Natural killer cell (primary cell): ENCODE results near the gene RDM1. TPM values are rescaled to one million over a fixed set of nuclear protein-coding genes. Genes with fewer than 3 reads are reported as not detected.

ENCODE experiments used
- ATAC-seq, 3 donors: fragments of 150-1000 bp in 2 of 3; fragments of 200-7000 bp in 1 of 3; cut with Tn5 transposase; 1 replicate in 1 of 3; 2 replicates in 2 of 3; pipeline ENCODE4 v1.10.0; 2021; ENCODE audit warnings: mild to moderate bottlenecking in 2 of 3, moderate library complexity in 2 of 3
- DNase-seq, 2 donors: peaks; one replicate each; pipeline versions ENCODE4 v3.0.0 to v3.0.0-alpha.2; 2013 to 2021; ENCODE audit warnings: mixed read lengths in 1 of 2
- H3K27ac ChIP-seq: one replicate; pipeline ENCODE4 v1.5.1; 2013; ENCODE audit warnings: mild to moderate bottlenecking, low read length
- H3K27me3 ChIP-seq: one replicate; pipeline ENCODE4 v1.6.1; 2013; ENCODE audit warnings: low read length; ENCODE audit not compliant: control insufficient read depth, insufficient read depth
- H3K36me3 ChIP-seq: one replicate; pipeline ENCODE4 v1.6.1; 2013; ENCODE audit warnings: low read length; ENCODE audit not compliant: control insufficient read depth, insufficient read depth
- H3K4me1 ChIP-seq: one replicate; pipeline ENCODE4 v1.6.1; 2013; ENCODE audit warnings: low read length; ENCODE audit not compliant: control insufficient read depth, insufficient read depth
- H3K4me3 ChIP-seq: one replicate; pipeline ENCODE4 v1.5.1; 2013; ENCODE audit warnings: low read length
- H3K9me3 ChIP-seq: one replicate; pipeline ENCODE4 v1.6.1; 2013; ENCODE audit warnings: low read length; ENCODE audit not compliant: control insufficient read depth, insufficient read depth
- H3K27ac Mint-ChIP-seq, 2 donors: one replicate each; pipeline ENCODE4 v1.8.0; 2022; ENCODE audit warnings: mild to moderate bottlenecking in 2 of 2, mixed read lengths in 2 of 2, moderate library complexity in 1 of 2
- H3K27me3 Mint-ChIP-seq, 2 donors: one replicate each; pipeline ENCODE4 v1.8.0; 2022; ENCODE audit warnings: low read depth in 2 of 2, mixed read lengths in 2 of 2
- H3K36me3 Mint-ChIP-seq: one replicate; pipeline ENCODE4 v1.8.0; 2022; ENCODE audit warnings: mixed read lengths
- H3K4me1 Mint-ChIP-seq, 2 donors: one replicate each; pipeline ENCODE4 v1.8.0; 2022; ENCODE audit warnings: mixed read lengths in 2 of 2
- H3K4me3 Mint-ChIP-seq: one replicate; pipeline ENCODE4 v1.8.0; 2022; ENCODE audit warnings: mild to moderate bottlenecking, moderate library complexity, mixed read lengths
- H3K9me3 Mint-ChIP-seq, 2 donors: one replicate each; pipeline ENCODE4 v1.8.0; 2022; ENCODE audit warnings: mixed read lengths in 2 of 2
- CTCF ChIP-seq: fragments of 200-600 bp; IDR thresholded peaks from one replicate; pipeline ENCODE4 v1.8.0; 2022; ENCODE audit warnings: antibody characterized with exemption
- WGBS: methylation state at CpG from one replicate; pipeline ENCODE4 v1.1.7; 2013; ENCODE audit warnings: missing lambda C conversion rate; ENCODE audit not compliant: insufficient coverage; 5-methylcytosine and 5-hydroxymethylcytosine counted together
- intact Hi-C: fragments of 100-400 bp; cut with micrococcal nuclease; formaldehyde crosslinking; loops from one replicate; pipeline ENCODE4 v1.14.2; 2022
- total RNA-seq, 4 donors: library from RNA; stranded (reverse); fragments of 120-200 nt in 1 of 4; gene quantifications; one replicate each; pipeline versions ENCODE4 v1.2.3 to v1.2.4, GENCODE V29; 2013 to 2022

Gene RDM1
- total RNA-seq, 3 donors from 2014 or later (not counting 1 experiment from before 2014, with no cell fraction given): 0.48 to 1.00 (median 0.61) TPM

DNA sequence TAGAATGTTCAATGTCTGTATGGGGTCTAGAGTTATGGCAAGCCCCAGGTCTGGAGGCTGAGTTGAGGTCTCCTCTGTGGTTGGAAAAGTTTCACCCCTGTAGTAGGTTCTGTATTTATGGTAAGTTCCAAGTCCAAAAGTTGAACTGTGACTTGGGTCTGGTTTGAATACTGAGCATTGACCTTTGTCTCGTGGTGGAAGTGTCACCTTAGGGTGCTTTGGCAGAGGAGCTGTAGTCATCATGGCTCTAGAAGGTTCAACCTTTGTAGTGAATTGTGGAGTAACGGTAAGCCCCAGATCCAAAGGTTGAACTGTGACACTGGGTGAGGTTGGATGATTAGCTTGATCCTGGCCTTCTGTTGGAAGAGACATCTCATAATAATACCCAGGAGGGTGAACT is 17.6 kb downstream of the RDM1 start:
- Histone ChIP-seq H3K27ac (no peak overlapping the region), H3K9me3 (no peaks in the 10 kb centered on the region), H3K4me1 (peaks cover 48% of the 10 kb centered on the region), H3K4me3 (no peak overlapping the region), H3K36me3 (no peaks in the 10 kb centered on the region), H3K27me3 (no peaks in the 10 kb centered on the region)
- Mint-ChIP-seq H3K27me3 (no peaks in the 10 kb centered on the region), H3K4me1 (peaks cover 86 to 91% of the 10 kb centered on the region in 2 donors), H3K36me3 (no peaks in the 10 kb centered on the region), H3K9me3 (no peaks in the 10 kb centered on the region), H3K27ac (peak overlapping the region; percentile 54 to 75), H3K4me3 (peak overlapping the region; percentile 69)
- TF ChIP-seq CTCF: no peak
- no peak for ATAC-seq
- 69% methylated on average over 1 of the region's 2 CpGs for WGBS
- DNase-seq: no peak
- intact Hi-C loops: no loop called here

DNA sequence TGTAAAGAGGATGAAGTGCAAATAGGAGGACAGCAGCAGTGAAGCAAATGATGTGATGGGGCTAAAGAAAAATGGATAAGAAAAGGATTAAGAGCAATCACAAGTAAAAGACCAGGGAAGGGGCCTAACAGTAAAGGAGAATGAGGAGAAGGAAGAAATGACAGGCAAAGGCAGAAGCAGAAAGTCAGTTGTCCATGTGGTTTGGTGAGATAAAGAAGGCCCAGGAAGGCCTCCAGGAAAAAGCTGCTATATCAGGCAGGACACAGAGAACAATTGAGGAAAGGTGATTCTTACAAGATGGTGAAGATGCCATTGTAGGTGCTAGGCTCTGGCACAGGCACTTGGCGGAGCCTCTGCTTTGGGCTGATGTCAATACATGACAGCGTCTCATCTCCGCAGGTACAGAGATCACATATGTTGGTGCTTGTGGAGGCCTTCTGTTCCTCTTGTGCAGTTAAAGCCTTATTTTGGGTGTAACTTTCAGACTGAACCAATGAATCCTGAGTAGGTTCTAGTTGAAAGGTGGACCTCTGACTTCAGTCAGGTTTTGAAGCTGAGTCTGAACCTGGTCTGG is 18.1 kb downstream of the RDM1 start:
- intact Hi-C loops: no loop called here
- peak overlapping the region in 1 of 2 donors; percentile 54 for H3K27ac Mint-ChIP-seq

GRCh38 chr17:35909408-35909807 is 21.2 kb downstream of the RDM1 start:
- TF ChIP-seq CTCF: no peak
- H3K9me3 Mint-ChIP-seq: no peaks in the 10 kb centered on the region
- no peak overlapping the region for H3K27ac ChIP-seq

More for the DNA sequence above, 18.1 kb downstream of the RDM1 start:
- WGBS: 100% methylated on average over 3 of the region's 3 CpGs
- Histone ChIP-seq H3K36me3 (no peaks in the 10 kb centered on the region), H3K4me1 (peaks cover 48% of the 10 kb centered on the region), H3K27ac (no peak overlapping the region), H3K27me3 (no peaks in the 10 kb centered on the region), H3K9me3 (no peaks in the 10 kb centered on the region), H3K4me3 (no peak overlapping the region)
- H3K4me3 Mint-ChIP-seq: no peak overlapping the region
- no peaks in the 10 kb centered on the region for H3K36me3 Mint-ChIP-seq
- no peak for TF ChIP-seq CTCF
- no peaks in the 10 kb centered on the region for H3K9me3 Mint-ChIP-seq
- ATAC-seq (no peak), DNase-seq (no peak)
- H3K27me3 Mint-ChIP-seq: no peaks in the 10 kb centered on the region
- H3K4me1 Mint-ChIP-seq: peaks cover 86 to 93% of the 10 kb centered on the region in 2 donors

DNA sequence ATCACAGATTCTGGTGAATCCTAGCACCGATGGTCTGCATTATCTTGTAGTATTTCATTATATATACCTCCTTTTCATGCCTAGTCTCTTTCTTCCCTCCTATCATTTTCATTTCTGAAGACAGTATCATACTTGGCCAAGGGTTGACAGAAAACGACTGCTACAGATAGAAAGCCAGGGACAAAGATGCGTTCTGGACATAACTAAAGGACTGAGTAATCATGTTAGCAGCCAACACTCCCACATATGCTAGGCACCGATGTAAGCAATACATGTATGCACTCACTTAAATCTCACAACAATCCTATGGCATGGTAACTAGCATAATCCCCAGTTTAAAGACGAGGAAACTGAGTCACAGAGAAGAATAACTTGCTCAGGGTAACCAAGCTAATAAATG is 22.9 kb downstream of the RDM1 start:
- ATAC-seq (no peak), DNase-seq (no peak)
- Mint-ChIP-seq H3K36me3 (no peaks in the 10 kb centered on the region), H3K27ac (peak overlapping the region; percentile 4 to 6), H3K9me3 (no peaks in the 10 kb centered on the region), H3K27me3 (no peaks in the 10 kb centered on the region), H3K4me3 (no peak overlapping the region), H3K4me1 (peaks cover 82% of the 10 kb centered on the region in 2 donors)
- Histone ChIP-seq H3K9me3 (no peaks in the 10 kb centered on the region), H3K4me1 (peaks cover 35% of the 10 kb centered on the region), H3K27ac (no peak overlapping the region), H3K27me3 (no peaks in the 10 kb centered on the region), H3K4me3 (no peak overlapping the region), H3K36me3 (no peaks in the 10 kb centered on the region)
- TF ChIP-seq CTCF: no peak
- intact Hi-C loops: no loop called here
- 93% methylated on average over 5 of the region's 5 CpGs for WGBS

More at GRCh38 chr17:35909408-35909807, 21.2 kb downstream of the RDM1 start:
- WGBS: 97% methylated on average over 3 of the region's 3 CpGs
- Mint-ChIP-seq H3K4me1 (peaks cover 84 to 86% of the 10 kb centered on the region in 2 donors), H3K4me3 (no peak overlapping the region), H3K27ac (no peak overlapping the region), H3K36me3 (no peaks in the 10 kb centered on the region), H3K27me3 (no peaks in the 10 kb centered on the region)
- Histone ChIP-seq H3K36me3 (no peaks in the 10 kb centered on the region), H3K4me1 (peaks cover 40% of the 10 kb centered on the region), H3K9me3 (no peaks in the 10 kb centered on the region), H3K4me3 (no peak overlapping the region), H3K27me3 (no peaks in the 10 kb centered on the region)
- intact Hi-C loops: no loop called here
- DNase-seq (no peak), ATAC-seq (no peak)
